HG02884 (cell line): ENCODE measurements around the gene NDUFB10.
"Not testable (repeated sequence)": the region's sequence is repeated elsewhere in the genome, so short reads cannot be mapped to it uniquely, and the experiment has no call there.

Source experiments
- ATAC-seq: cut with Tn5 transposase; IDR thresholded peaks from one replicate; pipeline ENCODE4 v1.9.1; 2021; ENCODE audit warnings: mild to moderate bottlenecking, moderate library complexity; ENCODE audit not compliant: unreplicated experiment

NDUFB10 gene

DNA sequence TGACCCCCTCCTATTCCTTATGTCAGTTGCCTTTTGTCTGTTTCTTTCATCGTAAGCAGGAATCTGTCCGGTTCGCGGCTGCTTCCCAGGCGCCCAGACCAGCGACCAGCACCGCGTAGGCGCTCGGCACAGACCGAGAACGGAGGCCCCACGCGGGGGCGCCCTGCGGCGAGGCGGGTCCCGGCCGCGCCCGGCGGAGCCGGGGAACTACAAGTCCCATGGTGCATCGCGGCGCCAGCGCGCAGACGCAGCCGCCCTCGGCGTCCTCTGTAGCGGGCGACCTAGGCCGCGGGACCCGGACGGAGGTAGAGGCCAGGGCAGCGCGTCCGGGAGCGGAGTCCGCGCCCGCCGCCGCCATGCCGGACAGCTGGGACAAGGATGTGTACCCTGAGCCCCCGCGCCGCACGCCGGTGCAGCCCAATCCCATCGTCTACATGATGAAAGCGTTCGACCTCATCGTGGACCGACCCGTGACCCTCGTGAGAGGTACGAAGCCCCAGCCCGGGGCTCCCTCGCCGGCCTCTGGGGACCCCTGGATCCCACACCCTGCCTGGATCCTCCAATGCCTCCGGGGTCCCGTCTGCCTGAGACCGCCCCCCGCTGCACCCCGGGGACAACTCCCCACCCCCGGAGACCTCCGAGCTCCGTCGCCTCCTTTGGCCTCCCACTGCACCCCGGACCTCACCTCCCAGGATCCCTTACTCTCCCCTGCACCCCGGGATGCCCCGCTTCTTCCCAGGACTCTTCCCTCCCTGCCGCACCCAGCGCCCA is at the start of gene NDUFB10:
TSS of gene NDUFB10 (plus strand) at position 270 of the 771 bp plus-strand sequence. CDS start at position 357, 87 bp downstream.
- peak; percentile 62 for ATAC-seq

DNA sequence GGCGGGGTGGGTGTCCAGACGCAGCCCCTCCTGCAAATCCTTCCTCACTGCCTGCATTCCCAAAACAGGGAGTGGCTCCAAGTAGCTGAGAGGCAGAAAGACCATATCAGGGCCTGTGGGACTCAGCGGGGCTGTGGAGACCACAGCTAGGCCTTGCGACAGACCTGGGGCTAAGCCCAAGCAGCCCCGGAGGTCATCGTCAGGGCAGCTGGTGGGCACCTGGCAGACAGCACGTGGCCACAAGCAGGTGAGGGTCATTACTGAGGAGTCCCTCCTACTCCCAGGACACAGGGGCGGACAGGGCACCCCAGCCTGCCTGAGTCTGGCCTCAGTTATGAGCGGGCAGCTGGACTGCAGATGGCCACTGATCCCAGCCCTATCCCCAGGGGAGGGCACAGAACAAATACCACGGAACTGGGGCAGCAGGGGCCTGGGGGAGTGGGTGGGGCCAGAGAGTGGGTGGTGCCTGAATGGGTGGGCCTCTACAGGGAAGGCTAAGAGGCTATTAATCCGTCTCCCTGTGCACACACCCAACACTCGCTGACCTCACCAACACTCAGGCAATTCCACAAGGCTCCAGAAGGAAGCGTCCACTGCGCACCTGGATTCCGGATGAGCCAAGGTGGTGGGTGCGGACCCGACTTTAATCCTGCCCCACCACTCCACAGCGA is 49.6 kb upstream of the NDUFB10 start:
- no peak for ATAC-seq

DNA sequence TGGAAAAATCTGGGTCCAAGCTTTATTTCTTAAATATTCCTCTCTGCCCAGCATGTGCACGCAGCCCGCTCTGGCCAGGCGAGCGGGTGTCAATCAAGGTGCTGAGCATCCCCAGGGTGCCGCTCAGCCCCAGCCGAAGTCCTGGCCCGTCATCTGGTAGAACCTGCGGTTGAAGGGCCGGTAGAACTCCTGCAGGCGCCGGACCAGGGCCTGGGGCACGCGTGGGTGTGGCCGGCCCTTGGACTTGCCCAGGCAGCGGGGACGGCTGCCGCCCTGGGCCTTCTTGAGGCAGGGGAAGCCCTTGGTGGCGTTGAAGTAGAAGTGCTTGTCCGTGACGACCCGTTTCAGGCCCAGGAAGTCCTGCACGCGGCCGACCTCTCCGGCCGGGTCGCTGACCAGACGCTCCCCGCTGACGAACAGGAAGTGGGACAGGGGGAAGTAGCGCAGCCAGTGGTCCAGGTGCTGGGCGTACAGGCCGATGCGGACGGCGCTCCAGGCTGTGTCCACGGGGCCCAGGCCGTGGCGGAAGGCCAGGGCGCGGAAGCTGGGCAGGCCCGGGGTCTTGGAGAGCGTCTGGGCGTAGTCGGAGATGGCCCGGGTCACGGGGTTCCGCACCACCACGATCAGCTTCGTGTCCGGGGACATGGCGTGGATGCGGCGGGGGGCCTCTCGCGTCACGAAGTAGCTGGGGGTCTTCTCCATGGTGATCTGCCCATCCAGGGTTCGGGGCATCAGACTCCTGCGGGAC is 47.7 kb upstream of the NDUFB10 start:
- no peak for ATAC-seq

DNA sequence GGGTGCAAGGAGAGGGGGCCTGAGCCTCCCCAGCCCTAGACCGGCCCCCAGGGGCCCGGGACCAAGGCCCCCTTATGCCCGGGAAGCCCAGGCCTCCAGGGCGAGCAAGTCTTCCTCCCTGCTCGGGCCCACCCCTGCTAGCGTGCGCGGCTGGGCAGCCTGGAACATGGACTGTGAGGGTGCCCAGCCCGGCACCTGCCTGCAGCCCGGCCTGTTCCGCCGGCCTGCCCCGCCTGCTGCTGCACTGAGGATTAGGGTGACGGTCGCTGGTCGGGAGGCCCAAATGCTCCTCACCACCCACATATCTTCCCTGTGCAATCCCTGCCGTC is 47.2 kb upstream of the NDUFB10 start:
- ATAC-seq: no peak

DNA sequence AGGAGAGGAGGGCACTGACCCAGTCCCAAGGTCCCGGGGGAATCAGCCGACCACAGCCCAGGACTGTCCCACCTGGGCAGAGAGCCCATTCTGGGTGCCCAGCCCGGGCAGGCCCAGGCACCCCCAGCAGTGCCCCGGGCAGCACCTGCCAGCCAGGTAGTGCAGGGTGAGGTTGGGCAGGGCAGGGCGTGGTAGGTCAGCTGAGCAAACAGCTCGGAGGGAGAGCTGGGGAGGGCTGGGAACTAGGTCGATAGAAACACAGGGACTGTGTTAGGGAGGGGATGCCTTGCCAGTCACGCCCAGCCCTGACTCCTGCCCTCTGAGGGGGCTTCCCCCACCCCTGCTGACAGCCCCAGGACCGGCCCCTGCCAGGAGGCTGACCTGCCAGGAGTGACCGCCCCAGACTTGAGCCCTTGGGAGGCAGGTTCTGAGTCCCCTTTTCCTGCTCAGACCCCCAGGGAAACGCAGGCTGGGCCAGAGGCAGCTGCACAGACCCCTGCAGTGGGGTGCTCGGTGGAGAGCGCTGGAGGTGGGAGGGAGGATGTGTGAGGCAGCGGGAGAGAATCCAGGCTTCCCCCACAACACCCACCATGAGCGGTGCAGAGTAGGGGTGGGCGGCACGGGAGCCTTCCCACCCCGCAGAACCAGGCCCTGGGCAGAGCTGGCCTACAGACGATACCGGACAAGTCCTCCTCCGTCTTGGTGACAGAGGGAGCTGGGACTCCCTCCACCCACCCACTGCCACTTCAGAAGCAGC is 45.8 kb upstream of the NDUFB10 start:
- ATAC-seq: no peak

DNA sequence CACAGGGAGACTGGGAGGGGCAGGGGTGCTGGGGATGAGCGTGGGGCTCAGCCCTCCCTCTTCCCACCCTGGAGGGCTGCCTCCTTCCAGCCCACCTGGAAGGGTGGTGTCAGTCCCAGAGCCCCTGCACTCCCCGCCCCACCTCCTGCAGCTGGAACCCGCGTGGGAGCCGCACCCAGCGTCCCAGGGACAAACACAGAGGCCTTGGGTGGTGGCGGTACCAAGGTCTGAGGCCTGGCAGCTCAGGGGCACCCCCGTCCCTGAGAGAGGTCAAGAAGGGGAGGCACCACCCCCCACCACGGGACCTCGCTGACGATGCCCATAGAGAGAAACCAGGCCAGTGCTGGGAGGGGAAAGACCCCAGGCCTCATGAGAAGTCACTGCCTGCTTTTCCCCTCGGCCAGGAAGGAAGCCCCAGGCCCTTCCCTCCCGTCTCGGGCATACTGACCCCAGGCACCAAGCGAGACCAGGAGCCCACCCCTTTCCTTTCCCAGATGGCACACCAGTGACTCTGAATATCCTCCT is 45.2 kb upstream of the NDUFB10 start:
- no peak for ATAC-seq

DNA sequence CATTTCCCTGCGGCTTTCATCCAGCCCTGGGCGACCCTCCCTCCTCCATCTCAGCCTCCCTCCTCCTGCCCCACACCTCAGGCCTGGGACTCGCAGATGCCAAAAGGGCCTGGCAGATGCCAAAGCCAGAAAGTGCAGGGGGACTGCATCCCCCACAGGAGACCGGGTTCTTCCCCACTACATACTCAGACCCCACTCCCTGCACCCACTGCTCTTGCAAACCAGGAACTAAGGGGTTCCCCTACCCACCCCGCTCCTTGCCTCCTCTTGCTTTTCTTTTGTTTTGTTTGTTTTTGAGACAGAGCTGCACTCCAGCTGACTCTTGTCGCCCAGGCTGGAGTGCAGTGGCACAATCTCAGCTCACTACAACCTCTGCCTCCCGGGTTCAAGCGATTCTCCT is 44.4 kb upstream of the NDUFB10 start:
- ATAC-seq: no peak

DNA sequence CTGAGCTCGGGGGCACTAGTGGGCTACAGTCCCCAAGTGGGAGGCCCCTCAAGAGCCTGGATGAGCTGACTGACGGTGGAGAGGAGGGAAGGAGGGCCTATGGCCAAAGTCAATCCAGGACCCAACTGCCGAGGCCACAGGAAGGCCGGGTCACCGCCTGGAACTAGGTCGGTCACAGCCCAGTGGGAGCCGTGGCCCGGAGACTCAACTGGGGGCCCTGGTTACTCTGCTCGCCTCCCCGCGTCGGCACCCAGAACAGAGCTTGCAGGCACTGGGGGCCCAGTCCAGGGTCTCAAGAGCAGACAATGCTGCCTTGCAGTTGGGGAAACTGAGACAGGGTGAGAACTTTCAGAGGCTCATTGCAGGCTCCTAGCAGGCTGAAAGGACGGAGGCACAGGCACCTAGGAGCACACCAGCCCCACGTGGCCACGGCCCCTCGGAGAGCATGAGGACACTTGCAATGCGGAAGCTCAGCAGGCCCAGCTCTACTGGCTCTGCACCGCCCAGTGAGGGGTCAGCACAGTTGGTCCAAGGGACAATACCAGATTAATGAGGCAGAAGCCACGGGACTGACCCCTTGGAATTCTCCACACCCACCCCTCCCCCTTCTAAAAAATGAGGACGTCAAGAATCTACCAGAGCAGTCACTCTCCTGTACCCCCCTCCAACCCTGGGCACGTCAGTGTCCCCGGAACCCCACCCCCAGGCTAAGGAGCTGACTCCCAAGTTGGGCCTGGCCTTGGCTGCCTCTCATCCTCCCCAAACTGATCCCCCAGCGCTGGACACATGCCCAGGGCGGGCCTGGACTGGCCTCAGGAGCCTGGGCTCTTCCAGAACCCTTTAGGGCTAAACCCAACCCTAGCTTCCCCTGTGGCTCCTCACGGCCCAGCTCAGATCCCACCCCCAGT is 43.4 kb upstream of the NDUFB10 start:
- no peak for ATAC-seq

DNA sequence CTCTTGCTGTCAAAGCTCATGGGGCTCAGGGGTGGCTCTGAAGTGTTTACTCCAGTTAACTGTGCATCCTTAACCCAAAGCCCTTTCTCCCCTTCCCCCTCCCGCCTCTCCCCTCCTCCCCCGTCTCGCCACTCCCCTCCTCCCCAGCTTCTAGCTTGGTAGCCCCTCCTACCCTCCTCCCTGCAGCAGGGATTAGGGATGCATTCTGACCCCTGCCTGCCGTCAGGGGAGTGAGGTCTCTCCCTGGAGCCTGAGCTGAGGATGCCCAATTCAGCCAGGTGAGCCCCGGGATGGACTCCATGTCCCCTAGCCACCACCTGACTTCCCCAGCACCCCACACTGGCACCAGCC is 42.7 kb upstream of the NDUFB10 start:
- no peak for ATAC-seq

DNA sequence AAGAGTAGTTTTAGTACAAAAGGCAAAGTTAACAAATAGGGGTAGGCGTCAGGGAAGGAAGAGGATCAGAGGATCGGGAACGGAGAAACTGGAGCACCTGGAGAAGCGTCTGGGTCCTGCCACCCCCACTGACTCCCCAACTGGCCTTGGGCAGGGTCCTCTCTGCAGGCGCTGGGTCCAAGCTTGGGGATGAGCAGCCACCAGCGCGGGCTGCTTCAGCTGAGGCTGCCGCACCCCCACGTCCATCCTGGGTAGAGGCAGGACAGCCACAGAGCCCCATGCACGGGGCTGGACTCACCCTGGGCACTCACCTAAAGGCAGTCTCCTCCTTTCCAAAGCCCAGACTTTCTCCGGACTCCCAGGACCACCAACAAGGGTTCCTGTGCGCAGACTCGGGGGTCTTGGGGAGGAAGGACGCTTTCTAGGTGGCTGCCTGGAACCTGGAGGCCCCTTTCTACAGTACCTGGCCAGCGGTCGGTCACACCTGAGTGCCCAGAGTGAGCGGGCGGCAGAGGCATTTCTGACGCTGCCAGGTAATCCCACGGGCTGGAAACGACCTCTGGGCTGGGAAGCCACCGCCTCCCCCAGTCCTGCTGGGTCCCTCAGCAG is 42.2 kb upstream of the NDUFB10 start:
- no peak for ATAC-seq

DNA sequence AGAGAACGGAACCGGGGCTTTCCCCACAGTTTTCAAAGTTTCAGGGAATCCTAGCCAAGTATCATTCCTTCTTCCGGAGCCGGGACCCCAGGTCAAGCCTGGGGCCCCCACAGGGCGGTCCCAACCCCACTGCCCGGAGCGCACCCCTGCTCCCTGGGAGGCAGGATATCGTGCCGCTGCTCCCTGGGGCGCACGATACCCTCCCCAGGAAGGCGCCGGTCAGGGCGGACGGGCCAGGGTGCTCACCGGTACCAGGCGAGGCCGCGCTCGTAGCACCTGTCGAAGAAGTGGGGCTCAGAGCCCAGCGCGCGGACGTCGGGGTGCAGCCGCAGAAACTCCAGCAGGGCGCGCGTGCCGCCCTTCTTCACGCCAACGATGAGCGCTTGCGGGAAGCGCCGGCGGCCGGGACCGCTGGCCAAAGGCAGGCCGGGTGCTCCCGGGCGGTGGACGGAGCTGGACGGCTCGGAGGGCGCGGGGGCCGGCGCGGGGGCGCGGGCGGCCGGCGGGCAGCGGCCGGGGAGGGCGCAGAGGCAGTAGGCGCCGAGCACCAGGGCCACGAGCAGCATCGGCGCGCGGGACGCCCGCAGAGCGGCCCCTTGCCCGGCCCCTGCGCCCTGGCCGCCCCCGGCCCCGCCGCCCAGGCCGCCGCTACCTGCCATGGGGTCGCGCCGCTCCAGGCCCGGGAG is 41.5 kb upstream of the NDUFB10 start:
- ATAC-seq: no peak

DNA sequence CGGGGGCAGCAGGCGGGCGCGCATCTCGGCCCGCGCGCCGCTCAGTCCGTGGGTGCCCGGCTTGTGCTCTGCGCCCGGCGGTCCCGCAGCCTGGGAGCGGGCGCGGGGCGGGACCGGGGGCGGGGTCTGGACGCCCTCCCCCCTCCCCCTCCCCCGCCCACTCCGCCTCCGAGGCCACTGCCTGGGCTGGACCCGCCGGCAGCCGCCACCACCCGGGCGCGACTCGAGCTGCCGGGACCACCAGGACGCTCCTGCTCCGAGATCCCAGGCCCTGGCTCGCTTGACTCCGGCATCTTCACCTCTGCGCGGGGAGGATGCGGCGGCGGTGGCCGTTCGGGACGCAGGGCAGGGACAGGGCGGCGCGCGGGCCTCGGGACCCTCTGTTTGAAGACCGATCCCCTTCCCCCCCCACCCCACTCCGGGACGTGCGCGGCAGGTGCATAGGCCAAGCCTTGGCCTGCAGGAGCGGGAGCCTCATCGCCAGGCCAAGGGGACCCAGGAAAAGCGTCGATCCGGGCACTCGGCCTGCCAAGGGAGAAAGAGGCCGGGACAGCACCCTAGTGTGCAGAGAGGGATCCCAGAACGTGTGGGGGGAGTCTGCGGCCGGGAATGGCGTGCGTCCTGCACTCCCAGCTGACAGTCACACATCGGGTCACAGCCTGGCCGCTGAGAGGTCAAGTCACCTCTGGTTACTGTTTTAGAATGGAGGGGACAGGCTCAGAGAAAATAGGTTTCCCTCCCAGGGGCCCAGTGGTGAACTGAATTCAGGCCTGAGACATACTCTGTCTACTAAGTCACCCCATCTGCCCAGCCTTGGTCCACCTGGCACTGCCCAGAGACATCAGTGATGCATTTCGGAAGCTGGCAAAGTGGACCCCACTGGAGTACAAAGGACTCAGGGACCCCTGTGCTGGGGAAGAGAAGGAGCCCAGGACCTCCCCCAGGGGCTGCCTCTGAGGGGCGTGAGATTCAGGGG is 40.7 kb upstream of the NDUFB10 start, which contains the start of gene HS3ST6:
TSS of gene HS3ST6 (minus strand) at position 65 of the 976 bp plus-strand sequence. CDS start 92 bp downstream, outside the sequence.
- no peak for ATAC-seq

DNA sequence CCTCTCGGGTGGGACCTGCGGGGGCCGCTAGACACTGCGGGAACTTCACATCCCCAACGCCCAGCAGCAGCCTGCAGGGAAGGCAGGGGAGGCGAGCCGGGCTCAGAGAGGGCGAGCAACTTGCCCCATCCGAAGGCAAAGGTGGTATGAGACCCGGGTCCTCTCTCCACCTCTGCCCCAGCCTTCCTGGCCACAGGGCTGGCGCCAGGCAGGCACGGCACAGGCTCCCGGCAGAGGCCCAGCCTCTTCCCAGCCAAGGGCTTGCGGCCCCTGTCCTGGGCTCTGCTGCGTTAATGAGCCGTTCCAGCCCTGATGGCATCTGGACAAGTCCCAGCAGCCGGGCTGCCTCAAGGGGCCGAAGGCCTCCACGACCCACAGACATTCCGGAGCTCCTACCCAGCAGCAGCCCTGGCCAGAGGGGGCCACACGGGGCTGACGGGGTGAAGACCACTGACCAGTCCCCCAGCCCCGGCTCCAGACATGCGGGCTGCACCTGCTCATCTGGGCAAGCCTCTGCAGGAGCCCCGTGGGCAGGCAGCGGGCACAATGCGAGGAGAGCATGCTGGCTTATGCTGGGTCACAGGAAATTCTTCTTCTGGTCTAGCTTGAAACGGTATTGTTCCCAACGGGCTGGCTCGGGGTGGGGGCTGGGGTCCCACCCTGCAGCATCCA is 39.9 kb upstream of the NDUFB10 start:
- ATAC-seq: no peak

DNA sequence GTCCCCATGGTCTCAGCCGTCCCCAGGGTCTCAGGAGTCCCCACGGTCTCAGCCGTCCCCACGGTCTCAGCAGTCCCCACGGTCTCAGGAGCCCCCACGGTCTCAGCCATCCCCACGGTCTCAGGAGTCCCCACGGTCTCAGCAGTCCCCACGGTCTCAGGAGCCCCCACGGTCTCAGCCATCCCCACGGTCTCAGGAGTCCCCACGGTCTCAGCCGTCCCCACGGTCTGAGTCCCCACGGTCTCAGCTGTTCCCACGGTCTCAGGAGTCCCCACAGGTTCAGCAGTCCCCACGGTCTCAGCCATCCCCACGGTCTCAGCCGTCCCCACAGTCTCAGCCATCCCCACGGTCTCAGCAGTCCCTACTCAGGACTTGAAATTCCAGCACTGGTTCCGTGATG is 39.2 kb upstream of the NDUFB10 start:
- not testable (repeated sequence) for ATAC-seq

DNA sequence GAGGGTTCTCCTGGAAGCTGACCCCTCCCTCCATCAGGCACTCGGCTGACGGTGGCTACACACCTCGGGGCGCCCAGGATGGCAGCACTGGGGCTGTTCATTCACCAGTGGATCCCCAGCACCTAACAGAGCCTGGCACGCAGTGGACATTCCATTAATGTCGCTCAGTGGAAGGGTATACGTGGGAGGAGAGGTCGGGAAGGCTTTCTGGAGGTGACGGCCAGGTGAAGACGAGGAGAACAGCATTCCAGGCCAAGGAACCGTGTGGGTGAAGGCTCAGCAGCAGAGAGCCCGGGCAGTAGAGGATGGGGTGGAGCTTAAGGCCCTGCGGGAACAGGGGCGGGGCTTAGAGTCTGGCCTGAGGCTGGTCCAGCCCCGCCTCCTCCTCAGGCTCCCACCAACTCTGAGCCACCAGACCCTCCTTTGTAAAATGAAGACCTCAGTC is 38.6 kb upstream of the NDUFB10 start:
- ATAC-seq: no peak

DNA sequence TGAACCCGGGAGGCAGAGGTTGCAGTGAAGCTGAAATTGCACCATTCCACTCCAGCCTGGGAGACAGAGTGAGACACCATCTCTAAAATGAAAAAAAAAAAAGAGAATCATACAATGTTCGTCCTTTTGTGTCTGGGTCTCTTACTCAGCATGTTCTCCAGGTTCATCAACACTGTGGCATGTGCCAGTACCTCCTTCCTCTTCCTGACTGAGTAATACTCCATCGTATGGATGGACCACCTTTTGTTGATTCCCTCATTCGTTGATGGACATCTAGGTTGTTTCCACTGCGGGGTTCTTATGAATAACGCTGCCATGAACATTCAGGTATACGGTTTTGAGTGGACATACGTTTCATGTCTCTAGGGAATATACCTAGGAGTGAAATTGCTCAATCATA is 37.0 kb upstream of the NDUFB10 start:
- no peak for ATAC-seq
